HEK293 (cell line): Measurements from ENCODE around the gene BAG2.

Experiments
- CTCF ChIP-seq: fragments of 450-650 bp; formaldehyde crosslinking; IDR thresholded peaks from 2 replicates; pipeline ENCODE4 v1.5.1; 2016; ENCODE audit warnings: missing biosample characterization, missing genetic modification characterization
- ZBTB1 ChIP-seq: fragments of 450-650 bp; formaldehyde crosslinking; IDR thresholded peaks from 2 replicates; pipeline ENCODE4 v1.5.1; 2016; ENCODE audit warnings: missing biosample characterization, missing genetic modification characterization
- ZEB2 ChIP-seq: fragments of 450-650 bp; formaldehyde crosslinking; IDR thresholded peaks from 2 replicates; pipeline ENCODE4 v1.5.1; 2016; ENCODE audit warnings: missing biosample characterization, missing genetic modification characterization
- ZNF140 ChIP-seq: fragments of 450-650 bp; formaldehyde crosslinking; IDR thresholded peaks from 2 replicates; pipeline ENCODE4 v1.5.1; 2016; ENCODE audit warnings: missing biosample characterization, missing genetic modification characterization
- ZNF335 ChIP-seq: fragments of 450-650 bp; formaldehyde crosslinking; conservative IDR thresholded peaks from 2 replicates; pipeline ENCODE4 v1.5.1; 2016; ENCODE audit warnings: missing biosample characterization, missing genetic modification characterization
- ZNF561 ChIP-seq: fragments of 450-650 bp; IDR thresholded peaks from 2 replicates; pipeline ENCODE4 v1.5.1; 2018; ENCODE audit warnings: missing biosample characterization, missing genetic modification characterization, borderline replicate concordance
- ZNF701 ChIP-seq: fragments of 450-650 bp; formaldehyde crosslinking; IDR thresholded peaks from 2 replicates; pipeline ENCODE4 v1.5.1; 2016; ENCODE audit warnings: missing biosample characterization, missing genetic modification characterization

GRCh38 chr6:57182017-57182432 is 9.9 kb downstream of the BAG2 start:
- TF ChIP-seq ZNF701 (tag by site-specific recombination) (no peak), ZNF140 (tag by site-specific recombination) (no peak), CTCF (tag by site-specific recombination) (no peak), ZBTB1 (tag by site-specific recombination) (no peak), ZNF335 (tag by site-specific recombination) (no peak), ZEB2 (tag by site-specific recombination) (no peak), ZNF561 (tag by site-specific recombination) (no peak)
